IMR-90 (cell line): ENCODE data around the gene GRIFIN. TPM values are rescaled to one million over a fixed set of nuclear protein-coding genes. Genes with fewer than 3 reads are reported as not detected.

Experiments used
- ATAC-seq: fragments of 200-7000 bp; cut with Tn5 transposase; 2 replicates; pipeline ENCODE4 v1.9.1; 2020; ENCODE audit warnings: low read depth, mild to moderate bottlenecking, moderate library complexity
- BruUV-seq: library from RNA; stranded (reverse); fragments of 400-500 nt; replicated peaks from 2 replicates; lab custom pipeline; 2021; lab: Mats Ljungman, UMichigan
- CTCF ChIA-PET: fragments of 300-600 bp; formaldehyde crosslinking; extraction: SDS; loops from one replicate; lab custom pipeline; 2021; ENCODE audit warnings: antibody characterized with exemption; lab: Yijun Ruan, JAX
- POLR2A ChIA-PET: fragments of 300-600 bp; sonication (Branson Sonifier 250); formaldehyde crosslinking; loops from one replicate; lab custom pipeline; 2022; ENCODE audit warnings: antibody characterized with exemption; ENCODE audit not compliant: unreplicated experiment; lab: Charles Lee
- DNase-seq: peaks from one replicate; pipeline ENCODE4 v3.0.0; 2013
- H2AFZ ChIP-seq: replicated peaks from 2 replicates; pipeline ENCODE3; 2013; ENCODE audit warnings: low read length, mild to moderate bottlenecking; ENCODE audit not compliant: poor library complexity
- H2AK5ac ChIP-seq: 2 replicates; pipeline ENCODE4 v1.6.1; 2013; ENCODE audit warnings: low read depth, low read length, inconsistent platforms
- H2AK9ac ChIP-seq: replicated peaks from 2 replicates; pipeline ENCODE3; 2013; ENCODE audit warnings: mild to moderate bottlenecking, low read depth, low read length, moderate library complexity; ENCODE audit not compliant: poor library complexity
- H2BK120ac ChIP-seq: 2 replicates; pipeline ENCODE4 v1.6.1; 2013; ENCODE audit warnings: low read depth, low read length, inconsistent platforms
- H2BK15ac ChIP-seq: 3 replicates; pipeline ENCODE4 v1.6.1; 2013; ENCODE audit warnings: low read depth, low read length, inconsistent platforms
- H2BK20ac ChIP-seq: 2 replicates; pipeline ENCODE4 v1.6.1; 2013; ENCODE audit warnings: low read depth, mild to moderate bottlenecking, inconsistent platforms, low read length, moderate library complexity
- H2BK5ac ChIP-seq: 2 replicates; pipeline ENCODE4 v1.6.1; 2013; ENCODE audit warnings: mild to moderate bottlenecking, low read depth, low read length, inconsistent platforms; ENCODE audit not compliant: poor library complexity, severe bottlenecking
- H3K14ac ChIP-seq: replicated peaks from 2 replicates; pipeline ENCODE4 v1.6.1; 2013; ENCODE audit warnings: low read depth, low read length, inconsistent platforms
- H3K18ac ChIP-seq: 2 replicates; pipeline ENCODE4 v1.6.1; 2013; ENCODE audit warnings: low read depth, low read length, control low read depth
- H3K23ac ChIP-seq: 2 replicates; pipeline ENCODE4 v1.6.1; 2013; ENCODE audit warnings: low read depth, low read length, inconsistent platforms
- H3K27ac ChIP-seq: 2 replicates; pipeline ENCODE4 v1.5.1; 2013; ENCODE audit warnings: mild to moderate bottlenecking, control low read depth, low read length; ENCODE audit not compliant: insufficient read depth
- H3K27me3 ChIP-seq: 2 replicates; pipeline ENCODE4 v1.6.1; 2013; ENCODE audit warnings: low read length; ENCODE audit not compliant: control insufficient read depth, insufficient read depth
- H3K36me3 ChIP-seq: 2 replicates; pipeline ENCODE4 v1.6.1; 2013; ENCODE audit warnings: low read length, mixed read lengths; ENCODE audit not compliant: control insufficient read depth, insufficient read depth
- H3K4ac ChIP-seq: 2 replicates; pipeline ENCODE4 v1.6.1; 2013; ENCODE audit warnings: low read depth, low read length, inconsistent platforms
- H3K4me1 ChIP-seq: 2 replicates; pipeline ENCODE4 v1.6.1; 2013; ENCODE audit warnings: low read length, mixed read lengths; ENCODE audit not compliant: control insufficient read depth, insufficient read depth
- H3K4me2 ChIP-seq: 2 replicates; pipeline ENCODE4 v1.6.1; 2013; ENCODE audit warnings: low read depth, mild to moderate bottlenecking, control low read depth, low read length, moderate library complexity
- H3K4me3 ChIP-seq: 2 replicates; pipeline ENCODE4 v1.5.1; 2013; ENCODE audit warnings: low read depth, mild to moderate bottlenecking, control low read depth, low read length, moderate library complexity; ENCODE audit not compliant: insufficient read depth
- H3K56ac ChIP-seq: 2 replicates; pipeline ENCODE4 v1.6.1; 2013; ENCODE audit warnings: low read length, inconsistent platforms; ENCODE audit not compliant: insufficient read depth; ENCODE audit errors: extremely low read depth
- H3K79me1 ChIP-seq, 2 experiments: 2 replicates each; pipeline ENCODE4 v1.6.1; 2013; ENCODE audit warnings: low read length in 2 of 2, inconsistent platforms in 1 of 2, low read depth in 1 of 2
- H3K9ac ChIP-seq: 2 replicates; pipeline ENCODE4 v1.6.1; 2013; ENCODE audit warnings: low read depth, low read length, control low read depth
- H3K9me1 ChIP-seq: 2 replicates; pipeline ENCODE4 v1.6.1; 2013; ENCODE audit warnings: low read length, inconsistent platforms; ENCODE audit not compliant: insufficient read depth
- H3K9me3 ChIP-seq: 2 replicates; pipeline ENCODE4 v1.6.1; 2013; ENCODE audit warnings: low read length; ENCODE audit not compliant: control insufficient read depth, insufficient read depth
- H4K20me1 ChIP-seq: 2 replicates; pipeline ENCODE4 v1.6.1; 2013; ENCODE audit warnings: low read length, inconsistent platforms; ENCODE audit not compliant: insufficient read depth
- H4K5ac ChIP-seq: 2 replicates; pipeline ENCODE4 v1.6.1; 2013; ENCODE audit warnings: mild to moderate bottlenecking, low read depth, low read length, control low read depth
- H4K8ac ChIP-seq, 2 experiments: 2 replicates each; pipeline ENCODE4 v1.6.1; 2013; ENCODE audit warnings: low read depth in 2 of 2, low read length in 2 of 2, control low read depth in 1 of 2, inconsistent platforms in 1 of 2
- H4K91ac ChIP-seq: 2 replicates; pipeline ENCODE4 v1.6.1; 2013; ENCODE audit warnings: low read depth, low read length, inconsistent platforms; ENCODE audit not compliant: insufficient read depth
- CHD1 ChIP-seq: IDR thresholded peaks from 2 replicates; pipeline ENCODE4 v1.6.1; 2012; ENCODE audit warnings: low read depth, low read length, improper control_type of control experiment
- FOS ChIP-seq: fragments of 150-350 bp; IDR thresholded peaks from 2 replicates; pipeline ENCODE4 v1.6.1; 2016; ENCODE audit warnings: low read depth, low read length
- MAFK ChIP-seq: IDR thresholded peaks from 2 replicates; pipeline ENCODE4 v1.6.1; 2012; ENCODE audit warnings: low read depth, low read length, improper control_type of control experiment
- MAZ ChIP-seq: IDR thresholded peaks from 2 replicates; pipeline ENCODE4 v1.6.1; 2012; ENCODE audit warnings: low read depth, mild to moderate bottlenecking, low read length, improper control_type of control experiment, moderate library complexity, borderline replicate concordance
- MXI1 ChIP-seq: IDR thresholded peaks from 2 replicates; pipeline ENCODE4 v1.6.1; 2012; ENCODE audit warnings: low read depth, mild to moderate bottlenecking, low read length, moderate library complexity, borderline replicate concordance
- NFE2L2 ChIP-seq: fragments of 150-350 bp; IDR thresholded peaks from 2 replicates; pipeline ENCODE4 v1.6.1; 2016; ENCODE audit warnings: low read depth, mild to moderate bottlenecking, low read length
- POLR2A ChIP-seq: IDR thresholded peaks from 2 replicates; pipeline ENCODE4 v1.6.1; 2012; ENCODE audit warnings: mild to moderate bottlenecking, low read depth, low read length
- RFX5 ChIP-seq: IDR thresholded peaks from 2 replicates; pipeline ENCODE4 v1.8.0; 2012; ENCODE audit warnings: low read depth, mild to moderate bottlenecking, low read length, moderate library complexity
- SMC3 ChIP-seq: fragments of 150-350 bp; IDR thresholded peaks from 2 replicates; pipeline ENCODE4 v1.6.1; 2016; ENCODE audit warnings: low read depth, mild to moderate bottlenecking, antibody characterized with exemption, low read length, moderate library complexity
- WGBS, 2 experiments: methylation state at CpG; one replicate each; pipeline versions ENCODE4 v1.1.5 to v1.1.7; 2013; ENCODE audit warnings: missing lambda C conversion rate in 2 of 2; ENCODE audit not compliant: insufficient read length in 1 of 2; ENCODE audit errors: extremely low coverage in 2 of 2; 5-methylcytosine and 5-hydroxymethylcytosine counted together
- dilution Hi-C: fragments of 300-500 bp; cut with HindIII; formaldehyde crosslinking; loops from one replicate; pipeline ENCODE4 v1.14.3; 2018; ENCODE audit warnings: low sequenced_read_pairs; ENCODE audit not compliant: unreplicated experiment
- in situ Hi-C: fragments of 300-500 bp; cut with MboI; formaldehyde crosslinking; loops from 3 replicates; pipeline ENCODE4 v1.14.3; 2019; ENCODE audit warnings: low sequenced_read_pairs, inconsistent platforms, mixed read lengths
- intact Hi-C: fragments of 100-400 bp; cut with micrococcal nuclease; formaldehyde crosslinking; loops from 2 replicates; pipeline ENCODE4 v1.10.0; 2022
- polyA plus RNA-seq, 3 experiments: library from polyadenylated mRNA; depleted of rRNA; stranded (reverse); fragments of >200 nt; gene quantifications; 2 replicates each; pipeline ENCODE4 v1.2.3, GENCODE V29; 2012; ENCODE audit warnings: low replicate concordance in 1 of 3
- total RNA-seq: library from RNA; depleted of rRNA; stranded (reverse); fragments of >200 nt; gene quantifications from 2 replicates; pipeline ENCODE4 v1.2.3, GENCODE V29; 2012
- TF ChIP-seq, protein P1 (sequence below): conservative IDR thresholded peaks from 2 replicates; pipeline ENCODE4 v1.5.1; 2012; ENCODE audit warnings: mild to moderate bottlenecking, low read depth, low read length, improper control_type of control experiment
- TF ChIP-seq, protein P2 (sequence below): fragments of 150-350 bp; IDR thresholded peaks from 2 replicates; pipeline ENCODE4 v1.6.1; 2016; ENCODE audit warnings: low read depth, mild to moderate bottlenecking, low read length, moderate library complexity, borderline replicate concordance
- TF ChIP-seq, protein P3 (sequence below): fragments of 150-350 bp; IDR thresholded peaks from 2 replicates; pipeline ENCODE4 v1.6.1; 2017; ENCODE audit warnings: mild to moderate bottlenecking, antibody characterized with exemption, low read length, low read depth

Gene GRIFIN
- total and polyA plus RNA-seq, 2 of the 4 experiments (the other 2 are of a cell fraction), result not detected

DNA sequence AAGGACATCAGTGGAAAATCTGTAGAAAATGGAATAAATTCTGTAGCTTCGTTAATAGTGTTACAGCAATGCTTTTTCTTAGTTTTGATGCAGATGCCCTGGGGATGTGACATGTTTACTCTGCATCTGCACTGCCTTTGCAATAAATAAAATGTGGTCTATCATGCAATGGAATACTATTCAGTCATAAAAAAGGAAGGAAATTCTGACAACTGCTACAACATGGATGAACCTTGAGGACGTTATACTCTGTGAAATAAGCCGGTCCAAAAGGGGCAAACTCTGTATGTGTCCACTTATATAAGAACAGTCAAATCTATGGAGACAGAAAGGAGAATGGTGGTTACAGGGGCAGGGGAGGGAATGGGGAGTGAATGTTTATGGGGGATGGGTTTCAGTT lies 13.5 kb downstream of the GRIFIN start:
- Histone ChIP-seq H3K4ac (no peak overlapping the region), H3K4me1 (no peaks in the 10 kb centered on the region; the same call in 1 of the 2 replicates), H2BK5ac (no peak overlapping the region), H4K91ac (no peak overlapping the region), H3K23ac (no peak overlapping the region), H3K9me3 (peaks cover 3% of the 10 kb centered on the region), H3K27ac (no peak overlapping the region), H4K20me1 (no peaks in the 10 kb centered on the region), H3K9ac (no peak overlapping the region), H4K5ac (no peak overlapping the region), H2AFZ (no peak overlapping the region), H3K36me3 (no peaks in the 10 kb centered on the region), H2BK15ac (no peak overlapping the region), H2BK120ac (no peak overlapping the region), H2BK20ac (no peak overlapping the region), H2AK9ac (no peak overlapping the region), H3K27me3 (no peaks in the 10 kb centered on the region; the same call in 1 of the 2 replicates), H3K79me1 (no peaks in the 10 kb centered on the region), H3K18ac (no peak overlapping the region), H4K8ac (no peak overlapping the region), H3K9me1 (0 out of 2 replicates have a peak, but pooled peaks cover 5% of the 10 kb centered on the region), H3K14ac (no peak overlapping the region), H2AK5ac (no peak overlapping the region), H3K4me2 (no peak overlapping the region), H3K4me3 (no peak overlapping the region), H3K56ac (no peak overlapping the region)
- POLR2A ChIA-PET, result no interaction called here
- intact Hi-C loops, result no loop called here
- TF ChIP-seq MAFK (no peak), POLR2A (no peak), MAZ (no peak), FOS (no peak), NFE2L2 (no peak), SMC3 (no peak), RFX5 (no peak), MXI1 (no peak), CHD1 (no peak)
- TF ChIP-seq, protein P1, sequence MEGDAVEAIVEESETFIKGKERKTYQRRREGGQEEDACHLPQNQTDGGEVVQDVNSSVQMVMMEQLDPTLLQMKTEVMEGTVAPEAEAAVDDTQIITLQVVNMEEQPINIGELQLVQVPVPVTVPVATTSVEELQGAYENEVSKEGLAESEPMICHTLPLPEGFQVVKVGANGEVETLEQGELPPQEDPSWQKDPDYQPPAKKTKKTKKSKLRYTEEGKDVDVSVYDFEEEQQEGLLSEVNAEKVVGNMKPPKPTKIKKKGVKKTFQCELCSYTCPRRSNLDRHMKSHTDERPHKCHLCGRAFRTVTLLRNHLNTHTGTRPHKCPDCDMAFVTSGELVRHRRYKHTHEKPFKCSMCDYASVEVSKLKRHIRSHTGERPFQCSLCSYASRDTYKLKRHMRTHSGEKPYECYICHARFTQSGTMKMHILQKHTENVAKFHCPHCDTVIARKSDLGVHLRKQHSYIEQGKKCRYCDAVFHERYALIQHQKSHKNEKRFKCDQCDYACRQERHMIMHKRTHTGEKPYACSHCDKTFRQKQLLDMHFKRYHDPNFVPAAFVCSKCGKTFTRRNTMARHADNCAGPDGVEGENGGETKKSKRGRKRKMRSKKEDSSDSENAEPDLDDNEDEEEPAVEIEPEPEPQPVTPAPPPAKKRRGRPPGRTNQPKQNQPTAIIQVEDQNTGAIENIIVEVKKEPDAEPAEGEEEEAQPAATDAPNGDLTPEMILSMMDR, result no peak
- TF ChIP-seq, protein P2, sequence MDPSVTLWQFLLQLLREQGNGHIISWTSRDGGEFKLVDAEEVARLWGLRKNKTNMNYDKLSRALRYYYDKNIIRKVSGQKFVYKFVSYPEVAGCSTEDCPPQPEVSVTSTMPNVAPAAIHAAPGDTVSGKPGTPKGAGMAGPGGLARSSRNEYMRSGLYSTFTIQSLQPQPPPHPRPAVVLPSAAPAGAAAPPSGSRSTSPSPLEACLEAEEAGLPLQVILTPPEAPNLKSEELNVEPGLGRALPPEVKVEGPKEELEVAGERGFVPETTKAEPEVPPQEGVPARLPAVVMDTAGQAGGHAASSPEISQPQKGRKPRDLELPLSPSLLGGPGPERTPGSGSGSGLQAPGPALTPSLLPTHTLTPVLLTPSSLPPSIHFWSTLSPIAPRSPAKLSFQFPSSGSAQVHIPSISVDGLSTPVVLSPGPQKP, result no peak
- TF ChIP-seq, protein P3, sequence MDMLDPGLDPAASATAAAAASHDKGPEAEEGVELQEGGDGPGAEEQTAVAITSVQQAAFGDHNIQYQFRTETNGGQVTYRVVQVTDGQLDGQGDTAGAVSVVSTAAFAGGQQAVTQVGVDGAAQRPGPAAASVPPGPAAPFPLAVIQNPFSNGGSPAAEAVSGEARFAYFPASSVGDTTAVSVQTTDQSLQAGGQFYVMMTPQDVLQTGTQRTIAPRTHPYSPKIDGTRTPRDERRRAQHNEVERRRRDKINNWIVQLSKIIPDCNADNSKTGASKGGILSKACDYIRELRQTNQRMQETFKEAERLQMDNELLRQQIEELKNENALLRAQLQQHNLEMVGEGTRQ, result no peak
- in situ Hi-C loops, result no loop called here
- dilution Hi-C loops, result no loop called here
- ATAC-seq, result no peak
- no peak for DNase-seq
- BruUV-seq, result no TSS peak
- WGBS, 2 experiments, result no CpG with 5 or more reads among the region's 3 CpGs
- CTCF ChIA-PET, result no interaction called here
